ENCODE data around the gene MYBPC2. TPM values are rescaled to one million over a fixed set of nuclear protein-coding genes. Genes with fewer than 3 reads are reported as not detected.

Gene MYBPC2
- total and polyA plus RNA-seq, 2 donors (not counting 3 experiments of a cell fraction or from before 2014, with no cell fraction given), result 0.03 TPM; not detected in 1

DNA sequence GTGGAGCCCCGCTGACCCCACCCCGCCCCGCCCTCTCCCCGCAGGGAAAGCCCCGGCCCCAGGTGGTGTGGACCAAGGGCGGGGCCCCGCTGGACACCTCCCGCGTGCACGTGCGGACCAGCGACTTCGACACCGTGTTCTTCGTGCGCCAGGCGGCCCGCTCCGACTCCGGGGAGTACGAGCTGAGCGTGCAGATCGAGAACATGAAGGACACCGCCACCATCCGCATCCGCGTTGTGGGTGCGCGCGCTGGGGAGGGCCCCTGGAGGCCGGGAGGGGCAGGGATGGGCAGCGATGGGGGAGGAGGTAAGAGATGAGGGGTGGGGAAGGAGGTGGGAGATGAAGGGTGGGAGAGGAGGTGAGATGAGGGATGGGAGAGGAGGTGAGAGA is 26.4 kb downstream of the MYBPC2 start:
- H3K79me2 ChIP-seq (ENCODE audit: control insufficient read depth, insufficient read depth, low read length), result no peaks in the 10 kb centered on the region

More for the DNA sequence above, 26.4 kb downstream of the MYBPC2 start:
- no peak overlapping the region for H3K4me3 ChIP-seq (replicated peaks in 1 of 3; ENCODE audit: insufficient read depth in 1 of 3, low read depth in 1 of 3, low read length in 3 of 3)
- no peaks in the 10 kb centered on the region for H3K9me1 ChIP-seq (replicated peaks; ENCODE audit: control insufficient read depth, extremely low read depth, insufficient read depth, low read length)
- H3K4me2 ChIP-seq (ENCODE audit: insufficient read depth, low read length), result no peak overlapping the region
- H4K20me1 ChIP-seq (replicated peaks; ENCODE audit: control insufficient read depth, extremely low read depth, insufficient read depth, low read length), result no peaks in the 10 kb centered on the region
- H3K27me3 ChIP-seq (ENCODE audit: control insufficient read depth in 2 of 2, insufficient read depth in 2 of 2, low read length in 2 of 2), result no peaks in the 10 kb centered on the region
- no peak overlapping the region for H2AFZ ChIP-seq (ENCODE audit: low read depth, low read length)
- no peaks in the 10 kb centered on the region for H3K4me1 ChIP-seq (ENCODE audit: control insufficient read depth, extremely low read depth, insufficient read depth, low read length)
- no peak overlapping the region for H3K27ac ChIP-seq (ENCODE audit: insufficient read depth, low read depth, low read length)
- intact Hi-C loops (cut with micrococcal nuclease), result no loop called here
- TF ChIP-seq, protein P1, sequence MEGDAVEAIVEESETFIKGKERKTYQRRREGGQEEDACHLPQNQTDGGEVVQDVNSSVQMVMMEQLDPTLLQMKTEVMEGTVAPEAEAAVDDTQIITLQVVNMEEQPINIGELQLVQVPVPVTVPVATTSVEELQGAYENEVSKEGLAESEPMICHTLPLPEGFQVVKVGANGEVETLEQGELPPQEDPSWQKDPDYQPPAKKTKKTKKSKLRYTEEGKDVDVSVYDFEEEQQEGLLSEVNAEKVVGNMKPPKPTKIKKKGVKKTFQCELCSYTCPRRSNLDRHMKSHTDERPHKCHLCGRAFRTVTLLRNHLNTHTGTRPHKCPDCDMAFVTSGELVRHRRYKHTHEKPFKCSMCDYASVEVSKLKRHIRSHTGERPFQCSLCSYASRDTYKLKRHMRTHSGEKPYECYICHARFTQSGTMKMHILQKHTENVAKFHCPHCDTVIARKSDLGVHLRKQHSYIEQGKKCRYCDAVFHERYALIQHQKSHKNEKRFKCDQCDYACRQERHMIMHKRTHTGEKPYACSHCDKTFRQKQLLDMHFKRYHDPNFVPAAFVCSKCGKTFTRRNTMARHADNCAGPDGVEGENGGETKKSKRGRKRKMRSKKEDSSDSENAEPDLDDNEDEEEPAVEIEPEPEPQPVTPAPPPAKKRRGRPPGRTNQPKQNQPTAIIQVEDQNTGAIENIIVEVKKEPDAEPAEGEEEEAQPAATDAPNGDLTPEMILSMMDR (IDR thresholded peaks at IDR 0.05; ENCODE audit: extremely low read depth in 1 of 2, insufficient read depth in 1 of 2, low read depth in 1 of 2, low read length in 2 of 2), result no peak
- no peak for TF ChIP-seq POLR2AphosphoS5 (IDR thresholded peaks at IDR 0.05; ENCODE audit: insufficient read depth, low read depth, low read length)
- no peak for TF ChIP-seq MYC (IDR thresholded peaks at IDR 0.05; ENCODE audit: low read depth, low read length)
- TF ChIP-seq EZH2 (IDR thresholded peaks at IDR 0.05; ENCODE audit: borderline replicate concordance, low read depth, low read length, severe bottlenecking), result no peak
- no peak for TF ChIP-seq POLR2A (IDR thresholded peaks at IDR 0.05; ENCODE audit: low read depth, low read length)
- TF ChIP-seq GATA2 (IDR thresholded peaks at IDR 0.05; ENCODE audit: insufficient read depth, insufficient read length, low read depth, low read length), result no peak
- TF ChIP-seq FOS (IDR thresholded peaks at IDR 0.05; ENCODE audit: borderline replicate concordance, insufficient read depth, low read length), result no peak
- TF ChIP-seq, protein P2, sequence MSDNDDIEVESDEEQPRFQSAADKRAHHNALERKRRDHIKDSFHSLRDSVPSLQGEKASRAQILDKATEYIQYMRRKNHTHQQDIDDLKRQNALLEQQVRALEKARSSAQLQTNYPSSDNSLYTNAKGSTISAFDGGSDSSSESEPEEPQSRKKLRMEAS (IDR thresholded peaks at IDR 0.05; ENCODE audit: insufficient read depth, insufficient read length), result no peak
- TF ChIP-seq JUN (IDR thresholded peaks at IDR 0.05; ENCODE audit: borderline replicate concordance, insufficient read depth, insufficient read length, low read depth), result no peak
- H3K9ac ChIP-seq (replicated peaks; ENCODE audit: extremely low read depth, insufficient read depth, low read length), result no peak overlapping the region
- H3K36me3 ChIP-seq (ENCODE audit: control insufficient read depth in 2 of 2, extremely low read depth in 1 of 2, insufficient read depth in 2 of 2, low read length in 2 of 2), result no peaks in the 10 kb centered on the region
- FAIRE-seq (no peak), DNase-seq (ENCODE audit: low read depth, low spot score) (no peak)
- H3K9me3 ChIP-seq (replicated peaks; ENCODE audit: control insufficient read depth, insufficient read depth, low read length), result no peaks in the 10 kb centered on the region
- ChIA-PET CTCF (interaction anchor here (2.5 kb wide), 1 partner anchor 102 kb away, joined by 8 read pairs; no protein-coding TSS in a partner anchor), POLR2A (no interaction called here)
- BruUV-seq (replicated peaks), result no TSS peak
- dilution Hi-C loops (cut with MboI; ENCODE audit: extremely low pct_ligation_motif_present, low sequenced_read_pairs), result no loop called here
